ENCODE measurements around the gene KRT75.
"Not testable (repeated sequence)": the region's sequence is repeated elsewhere in the genome, so short reads cannot be mapped to it uniquely, and the experiment has no call there.

KRT75 gene

GRCh38 chr12:52415870-52416750 lies 18.1 kb downstream of the KRT75 start:
- peak; percentile 19 for DNase-seq (ENCODE audit: low read depth)

DNA sequence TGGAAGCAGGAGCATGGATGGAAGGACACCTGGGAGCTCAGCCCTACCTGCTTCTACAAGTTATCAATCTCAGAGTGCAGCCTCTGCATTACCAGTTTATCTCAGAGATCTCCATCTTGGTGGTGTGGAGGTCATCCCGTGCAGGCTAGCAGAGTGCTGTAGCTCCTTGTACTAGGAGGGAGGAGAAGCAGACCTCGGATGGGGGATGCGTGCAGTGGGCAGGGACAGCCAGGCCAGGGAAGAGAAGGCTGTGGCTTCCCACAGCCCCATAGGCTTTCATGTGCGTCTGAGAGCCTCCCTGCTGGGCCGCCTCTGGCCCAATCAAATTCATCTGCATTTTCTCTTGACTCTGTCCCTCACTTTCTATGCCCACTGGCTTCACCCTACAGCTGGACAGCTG lies 19.2 kb downstream of the KRT75 start:
- DNase-seq (ENCODE audit: low read depth), result no peak

GRCh38 chr12:52413782-52414345 lies 20.3 kb downstream of the KRT75 start:
- no peak for DNase-seq (ENCODE audit: low read depth)

DNA sequence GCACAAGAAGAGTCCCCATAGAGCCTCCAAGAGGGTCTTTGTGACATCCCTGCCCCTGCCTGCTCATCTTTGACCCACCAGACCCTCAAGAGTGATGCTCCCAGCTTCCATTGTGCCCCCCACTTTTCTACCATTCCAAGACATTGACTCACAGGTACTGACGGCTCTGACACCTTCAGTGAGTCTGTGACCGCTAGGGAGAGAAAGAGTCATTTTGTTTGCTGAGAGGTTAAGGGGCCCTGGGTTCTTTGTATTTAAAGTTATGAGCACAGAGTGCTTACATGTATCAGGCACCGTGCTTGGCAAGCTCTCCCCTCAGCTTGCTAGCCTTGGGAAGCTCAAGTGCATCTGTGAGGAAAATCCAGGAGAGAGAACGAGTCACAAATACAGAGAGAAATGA lies 21.0 kb downstream of the KRT75 start:
- no peak for DNase-seq (ENCODE audit: low read depth)

- DNase-seq (ENCODE audit: low read depth), result no peak
Observed at GRCh38 chr12:52411815-52412214, 22.4 kb downstream of the KRT75 start.

- DNase-seq (ENCODE audit: low read depth), result not testable (repeated sequence)
Observed at GRCh38 chr12:52410589-52411248, 23.5 kb downstream of the KRT75 start.

DNA sequence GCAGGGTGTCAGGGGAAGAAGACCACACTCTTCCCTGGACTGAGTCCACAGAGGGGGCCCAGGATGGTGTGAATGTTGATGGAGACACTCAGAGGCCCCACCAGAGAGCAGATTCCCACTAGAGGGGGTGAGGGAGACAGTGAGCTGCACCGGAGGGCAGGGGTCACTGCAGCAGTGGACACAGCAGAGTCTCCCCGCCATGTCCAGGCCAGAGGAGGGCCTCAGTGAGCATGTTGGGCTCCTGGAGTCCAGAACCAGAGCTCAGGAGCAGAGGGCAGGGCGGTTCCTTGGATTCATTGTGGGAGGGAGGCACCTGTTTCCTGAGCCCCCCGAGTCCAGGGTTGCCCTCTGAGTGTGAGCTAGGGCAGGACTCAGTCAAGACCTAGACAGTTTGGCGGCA lies 26.3 kb downstream of the KRT75 start:
- no peak for DNase-seq (ENCODE audit: low read depth)

GRCh38 chr12:52405922-52406385 lies 28.2 kb downstream of the KRT75 start, which contains the start of gene KRT82:
TSS of gene KRT82 (minus strand) at chr12:52406335. CDS start at chr12:52406277, 58 bp downstream.
- no peak for DNase-seq (ENCODE audit: low read depth)

DNA sequence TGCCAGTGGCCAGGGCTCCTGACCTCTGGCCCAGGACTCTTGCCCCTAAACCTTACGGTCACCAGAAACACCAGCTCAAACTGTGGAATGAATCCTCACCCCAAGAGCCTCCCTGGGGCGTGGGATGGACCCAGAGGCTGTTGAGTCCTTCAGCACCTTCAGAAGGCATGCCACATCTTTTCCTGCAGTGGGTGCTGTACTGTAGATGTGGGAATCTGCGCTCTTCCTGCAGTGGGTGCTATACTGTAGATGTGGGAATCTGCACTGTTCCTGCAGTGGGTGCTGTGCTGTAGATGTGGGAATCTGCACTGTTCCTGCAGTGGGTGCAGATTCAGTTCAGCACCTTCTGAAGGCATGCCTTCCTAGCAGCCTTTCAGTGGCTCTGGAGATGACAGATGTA lies 29.2 kb downstream of the KRT75 start:
- DNase-seq (ENCODE audit: low read depth), result no peak

GRCh38 chr12:52403561-52403960 lies 30.6 kb downstream of the KRT75 start:
- DNase-seq (ENCODE audit: low read depth), result no peak

GRCh38 chr12:52402873-52403540 lies 31.2 kb downstream of the KRT75 start:
- DNase-seq (ENCODE audit: low read depth), result no peak

- DNase-seq (ENCODE audit: low read depth), result no peak
Observed at GRCh38 chr12:52402377-52402776, 31.8 kb downstream of the KRT75 start.

DNA sequence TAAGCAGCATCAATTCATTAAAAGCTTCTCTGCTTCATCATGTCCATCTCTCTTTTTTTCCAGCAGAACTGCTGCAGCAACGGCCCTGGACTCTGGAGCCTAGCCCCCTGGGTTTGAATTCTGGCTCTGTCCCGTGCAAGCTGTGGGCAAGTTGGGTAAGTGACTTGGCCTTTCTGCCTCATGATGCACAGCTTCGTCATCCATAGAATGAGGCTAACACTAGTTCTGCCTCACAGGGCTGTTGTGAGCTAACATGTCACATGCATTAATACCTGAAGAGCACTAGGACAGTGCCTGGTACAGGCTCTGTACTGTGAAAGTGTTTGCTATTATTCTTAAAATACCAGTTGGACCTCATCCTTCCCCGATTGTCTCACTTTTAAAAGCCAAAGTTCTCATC lies 32.2 kb downstream of the KRT75 start:
- no peak for DNase-seq (ENCODE audit: low read depth)

DNA sequence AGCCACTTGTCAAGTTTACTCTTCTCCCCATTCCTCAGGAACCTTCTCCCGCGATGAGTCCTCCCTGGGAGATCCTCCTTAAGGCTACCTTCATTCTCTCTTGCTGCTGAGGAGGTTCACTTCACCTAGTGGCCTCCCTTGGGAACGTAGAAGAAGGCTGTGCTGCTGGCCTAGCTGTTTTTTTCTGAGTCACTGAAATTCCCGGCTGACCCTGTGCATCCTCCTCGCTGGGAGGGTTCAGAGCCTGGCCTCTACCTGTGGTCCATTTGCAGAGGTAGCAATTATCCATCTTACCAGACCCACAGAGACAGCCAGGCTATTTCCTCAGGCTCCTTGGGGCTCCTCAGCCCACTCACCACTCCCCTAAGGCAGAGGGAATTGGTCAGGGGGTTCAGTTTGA lies 32.6 kb downstream of the KRT75 start:
- no peak for DNase-seq (ENCODE audit: low read depth)

DNA sequence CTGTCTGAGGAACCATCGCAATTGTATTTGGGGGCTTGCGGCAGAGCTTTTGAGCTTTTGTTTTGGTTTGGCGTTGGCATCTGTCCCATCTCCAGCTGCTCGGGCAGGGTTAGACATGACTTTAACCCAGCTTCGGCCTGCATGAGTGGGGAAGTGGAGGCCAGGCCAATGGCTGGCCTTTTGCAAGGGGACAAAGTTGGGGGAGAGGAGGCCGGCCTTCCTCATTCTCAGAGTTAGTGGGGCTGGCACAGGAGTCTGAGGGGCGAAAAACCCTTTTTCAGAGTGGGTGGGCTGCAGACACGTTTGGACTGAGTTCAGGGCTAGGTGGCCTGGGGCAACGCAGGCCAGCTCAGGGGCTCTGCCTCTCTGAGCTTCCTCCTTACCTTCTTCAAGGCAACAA lies 33.3 kb downstream of the KRT75 start:
- no peak for DNase-seq (ENCODE audit: low read depth)

GRCh38 chr12:52399756-52400155 lies 34.4 kb downstream of the KRT75 start:
- no peak for DNase-seq (ENCODE audit: low read depth)

DNA sequence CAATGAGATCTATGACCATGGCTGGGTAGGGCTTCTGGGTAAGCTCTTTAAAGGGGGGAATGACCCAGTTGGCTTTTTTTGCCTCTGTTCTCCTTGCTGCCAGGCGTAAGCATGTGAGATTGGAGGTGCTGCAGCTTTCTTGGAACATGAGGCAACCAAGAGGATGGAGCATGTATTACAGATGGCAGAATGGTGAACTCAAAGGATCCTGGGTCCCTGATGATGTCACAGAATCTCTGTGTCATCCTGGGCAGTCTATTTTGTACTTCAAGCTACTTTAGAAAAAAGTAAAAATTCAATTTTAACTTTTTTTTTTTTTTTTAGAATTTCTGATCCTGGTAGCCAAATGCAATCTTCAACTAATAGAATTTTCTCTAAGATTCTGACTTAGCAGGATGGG lies 36.0 kb downstream of the KRT75 start:
- DNase-seq (ENCODE audit: low read depth), result no peak

DNA sequence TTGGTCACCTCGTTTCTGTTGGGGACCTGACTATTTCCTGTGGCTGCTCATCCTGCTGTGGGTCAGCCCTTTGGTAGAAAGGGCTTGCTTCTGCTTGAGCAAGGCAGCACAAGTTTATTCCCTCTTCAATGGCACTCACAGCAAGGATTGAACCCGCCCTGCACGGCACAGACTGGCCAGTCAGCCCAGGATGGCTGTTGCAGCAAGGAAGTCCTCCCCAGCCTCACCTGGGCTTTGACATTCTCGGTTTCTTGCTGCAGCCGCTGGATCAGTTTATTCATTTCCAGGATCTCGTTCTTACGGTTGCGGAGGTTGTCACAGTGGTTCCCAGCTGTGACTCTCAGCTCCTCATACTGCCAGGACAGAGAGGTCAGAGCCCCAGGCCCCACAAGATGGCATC lies 37.5 kb downstream of the KRT75 start:
- DNase-seq (ENCODE audit: low read depth), result no peak

GRCh38 chr12:52395761-52396434 lies 38.3 kb downstream of the KRT75 start:
- DNase-seq (ENCODE audit: low read depth), result no peak

- DNase-seq (ENCODE audit: low read depth), result no peak
Observed at GRCh38 chr12:52394836-52395405, 39.2 kb downstream of the KRT75 start.

DNA sequence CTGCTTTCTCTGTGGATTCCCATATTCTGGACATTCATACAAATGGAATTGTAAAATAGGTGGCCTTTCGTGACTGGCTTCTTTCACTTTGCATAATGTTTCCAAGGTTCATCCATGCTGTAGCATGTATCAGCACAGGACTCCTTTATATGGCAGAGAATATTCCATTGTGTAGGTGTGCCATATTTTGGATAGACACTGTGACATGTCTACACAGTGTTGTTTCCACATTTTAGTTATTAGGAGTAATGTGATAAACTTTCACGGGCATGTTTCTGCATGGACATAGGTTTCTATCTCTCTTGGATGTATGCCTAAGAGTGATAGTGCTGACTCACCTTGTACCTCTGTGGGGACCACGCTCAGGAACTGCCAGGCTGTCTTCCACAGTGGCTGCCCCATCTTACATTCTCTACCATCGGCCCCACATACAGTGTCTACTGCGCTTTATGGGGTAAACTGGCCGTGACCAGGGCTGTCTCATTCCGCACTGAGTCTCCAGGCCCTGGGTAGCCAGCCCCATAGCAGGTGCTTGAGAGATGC lies 41.6 kb downstream of the KRT75 start:
- DNase-seq (ENCODE audit: low read depth), result no peak
